ENCODE data around the gene RFX6. TPM values are rescaled to one million over a fixed set of nuclear protein-coding genes. Genes with fewer than 3 reads are reported as not detected.

RFX6 gene
- total and polyA plus RNA-seq, 9 donors = not detected

GRCh38 chr6:116954335-116954734 is 77.3 kb downstream of the RFX6 start:
- Histone ChIP-seq H3K4me3 (no peak overlapping the region), H3K27me3 (no peaks in the 10 kb centered on the region), H3K4me1 (ENCODE audit: insufficient read depth) (no peaks in the 10 kb centered on the region), H3K36me3 (no peaks in the 10 kb centered on the region), H3K9me3 (no peaks in the 10 kb centered on the region), H3K27ac (no peak overlapping the region)
- intact Hi-C loops (cut with DNase I) = no loop called here
- TF ChIP-seq CTCF (IDR thresholded peaks at IDR 0.05) (no peak), EP300 (IDR thresholded peaks at IDR 0.05) (no peak), POLR2A (IDR thresholded peaks at IDR 0.05) (no peak)
- WGBS, 3 donors = 7 to 33% (median 16%) methylated on average over 2 of the region's 2 CpGs
- DNase-seq = no peak

- H3K9me3 ChIP-seq = no peaks in the 10 kb centered on the region
- no peak for TF ChIP-seq EP300 (IDR thresholded peaks at IDR 0.05)
- no peak for TF ChIP-seq POLR2A (IDR thresholded peaks at IDR 0.05)
- TF ChIP-seq CTCF (IDR thresholded peaks at IDR 0.05) = no peak
- WGBS, 3 donors = 81 to 85% (median 81%) methylated on average over 7 of the region's 7 CpGs
- no peaks in the 10 kb centered on the region for H3K4me1 ChIP-seq (ENCODE audit: insufficient read depth)
- no peak for DNase-seq
- no peaks in the 10 kb centered on the region for H3K27me3 ChIP-seq
- no peak overlapping the region for H3K27ac ChIP-seq
- intact Hi-C loops (cut with DNase I) = no loop called here
- H3K4me3 ChIP-seq = no peak overlapping the region
- H3K36me3 ChIP-seq = no peaks in the 10 kb centered on the region
Observed at GRCh38 chr6:116954938-116955337, 77.9 kb downstream of the RFX6 start.

DNA sequence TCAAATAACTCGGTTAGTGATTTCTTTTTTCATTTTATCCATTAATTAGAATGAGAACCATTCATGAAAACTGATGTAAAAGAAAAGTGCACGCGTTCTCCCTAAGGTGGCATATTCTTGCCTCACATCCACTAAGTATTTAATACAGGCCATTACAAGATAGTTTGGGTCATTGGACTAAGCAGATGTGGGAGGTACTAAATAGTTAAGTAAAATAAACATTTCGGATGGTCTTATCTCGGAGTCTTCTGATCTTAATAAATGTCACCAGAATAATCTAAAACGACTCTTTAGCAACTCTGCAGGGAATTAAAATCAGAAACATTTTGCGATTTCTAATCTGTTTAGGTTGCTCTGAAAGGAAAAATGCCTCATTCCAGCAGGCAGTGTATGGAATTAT is 78.7 kb downstream of the RFX6 start:
- TF ChIP-seq EP300 (IDR thresholded peaks at IDR 0.05) (no peak), POLR2A (IDR thresholded peaks at IDR 0.05) (no peak), CTCF (IDR thresholded peaks at IDR 0.05) (no peak)
- intact Hi-C loops (cut with DNase I) = no loop called here
- Histone ChIP-seq H3K4me3 (no peak overlapping the region), H3K4me1 (ENCODE audit: insufficient read depth) (no peaks in the 10 kb centered on the region), H3K36me3 (no peaks in the 10 kb centered on the region), H3K9me3 (no peaks in the 10 kb centered on the region), H3K27ac (no peak overlapping the region), H3K27me3 (no peaks in the 10 kb centered on the region)
- no peak for DNase-seq
- 38 to 42% (median 40%) methylated on average over 7 of the region's 7 CpGs for WGBS, 3 donors

- intact Hi-C loops (cut with DNase I) = no loop called here
- 32 to 52% (median 49%) methylated on average over 1 of the region's 1 CpG for WGBS, 3 donors
- no peaks in the 10 kb centered on the region for H3K27me3 ChIP-seq
- H3K4me3 ChIP-seq = no peak overlapping the region
- DNase-seq = no peak
- no peaks in the 10 kb centered on the region for H3K9me3 ChIP-seq
- TF ChIP-seq CTCF (IDR thresholded peaks at IDR 0.05) (no peak), EP300 (IDR thresholded peaks at IDR 0.05) (no peak), POLR2A (IDR thresholded peaks at IDR 0.05) (no peak)
- H3K27ac ChIP-seq = no peak overlapping the region
- no peaks in the 10 kb centered on the region for H3K36me3 ChIP-seq
- no peaks in the 10 kb centered on the region for H3K4me1 ChIP-seq (ENCODE audit: insufficient read depth)
Observed at GRCh38 chr6:116963972-116964371, 86.9 kb downstream of the RFX6 start.
